H1 (cell line): ENCODE data around the gene ERH. TPM values are rescaled to one million over a fixed set of nuclear protein-coding genes. Genes with fewer than 3 reads are reported as not detected.

Experiments
- CTCF ChIA-PET: fragments of 300-600 bp; sonication (Branson Sonifier 250); formaldehyde crosslinking; loops from one replicate; lab custom pipeline; 2021; ENCODE audit not compliant: partially characterized antibody; lab: Charles Lee
- POLR2A ChIA-PET: fragments of 300-600 bp; sonication (Branson Sonifier 250); formaldehyde crosslinking; loops from one replicate; lab custom pipeline; 2021; ENCODE audit warnings: inconsistent platforms; ENCODE audit not compliant: partially characterized antibody; lab: Charles Lee
- DNase-seq, 2 experiments: peaks; one replicate each; pipeline versions ENCODE4 v3.0.0 to v3.0.0-alpha.2; 2010 to 2022; ENCODE audit warnings: low spot score in 2 of 2, low read depth in 1 of 2, mixed read lengths in 1 of 2
- FAIRE-seq: peaks from 2 replicates; lab custom pipeline; 2011; peaks lifted over from hg19 to GRCh38; lab: Jason Lieb, UNC
- H2AFZ ChIP-seq: 2 replicates; pipeline ENCODE4 v1.8.1; 2012; ENCODE audit warnings: low read length, inconsistent platforms
- H2AK5ac ChIP-seq: 2 replicates; pipeline ENCODE4 v1.6.1; 2013; ENCODE audit warnings: low read depth, low read length
- H2BK120ac ChIP-seq: replicated peaks from 2 replicates; pipeline ENCODE3; 2013; ENCODE audit warnings: low read depth, low read length, inconsistent platforms
- H2BK12ac ChIP-seq: 2 replicates; pipeline ENCODE4 v1.6.1; 2013; ENCODE audit warnings: low read depth, low read length
- H2BK15ac ChIP-seq: 2 replicates; pipeline ENCODE4 v1.6.1; 2013; ENCODE audit warnings: low read length
- H2BK20ac ChIP-seq: 2 replicates; pipeline ENCODE4 v1.6.1; 2013; ENCODE audit warnings: low read length
- H2BK5ac ChIP-seq: 2 replicates; pipeline ENCODE4 v1.6.1; 2013; ENCODE audit warnings: low read depth, low read length
- H3K14ac ChIP-seq: 2 replicates; pipeline ENCODE4 v1.6.1; 2013; ENCODE audit warnings: inconsistent platforms; ENCODE audit not compliant: insufficient read length
- H3K18ac ChIP-seq: 2 replicates; pipeline ENCODE4 v1.6.1; 2013; ENCODE audit warnings: low read length; ENCODE audit errors: extremely low read depth
- H3K23ac ChIP-seq: 2 replicates; pipeline ENCODE4 v1.6.1; 2013; ENCODE audit warnings: inconsistent platforms; ENCODE audit not compliant: insufficient read length
- H3K23me2 ChIP-seq: 2 replicates; pipeline ENCODE4 v1.6.1; 2013; ENCODE audit warnings: low read depth, low read length
- H3K27ac ChIP-seq: 2 replicates; pipeline ENCODE4 v1.6.1; 2011; ENCODE audit warnings: low read depth, low read length, inconsistent platforms
- H3K27me3 ChIP-seq, 4 experiments: replicated peaks in 1 of 4; 1 replicate in 1 of 4; 2 replicates in 3 of 4; pipeline versions ENCODE4 v1.6.1 to v1.8.1; 2011 to 2013; ENCODE audit warnings: low read length in 3 of 4, mild to moderate bottlenecking in 3 of 4, inconsistent platforms in 2 of 4, mixed read lengths in 2 of 4, moderate library complexity in 1 of 4; ENCODE audit not compliant: control insufficient read depth in 3 of 4, insufficient read depth in 3 of 4; ENCODE audit errors: extremely low read depth in 1 of 4
- H3K36me3 ChIP-seq, 4 experiments: 2 replicates each; pipeline versions ENCODE4 v1.6.1 to v1.8.1; 2011 to 2013; ENCODE audit warnings: mild to moderate bottlenecking in 4 of 4, low read length in 3 of 4, moderate library complexity in 2 of 4, control low read depth in 1 of 4, inconsistent platforms in 1 of 4; ENCODE audit not compliant: insufficient read depth in 4 of 4, control insufficient read depth in 2 of 4
- H3K4ac ChIP-seq: replicated peaks from 2 replicates; pipeline ENCODE3; 2013; ENCODE audit warnings: low read length, low read depth, mixed read lengths, inconsistent platforms; ENCODE audit not compliant: insufficient read length
- H3K4me1 ChIP-seq, 4 experiments: replicated peaks in 1 of 4; 1 replicate in 1 of 4; 2 replicates in 3 of 4; pipeline versions ENCODE4 v1.6.1 to v1.8.1; 2011 to 2013; ENCODE audit warnings: low read length in 3 of 4, inconsistent platforms in 2 of 4, mixed read lengths in 1 of 4; ENCODE audit not compliant: insufficient read depth in 4 of 4, control insufficient read depth in 3 of 4
- H3K4me2 ChIP-seq, 2 experiments: 2 replicates each; pipeline versions ENCODE4 v1.6.1 to v1.8.1; 2011 to 2013; ENCODE audit warnings: low read depth in 2 of 2, low read length in 2 of 2, control low read depth in 1 of 2, inconsistent platforms in 1 of 2, mild to moderate bottlenecking in 1 of 2; ENCODE audit not compliant: insufficient read depth in 1 of 2
- H3K4me3 ChIP-seq, 4 experiments: fragments of 200-600, 300-600 bp in 1 of 4; sonication (generic), shearing (Covaris generic), sonication (Bioruptor Twin) in 1 of 4; 2 replicates each; pipeline versions ENCODE4 v1.5.1 to v1.8.1; 2011 to 2016; ENCODE audit warnings: low read length in 4 of 4, low read depth in 3 of 4, control low read depth in 2 of 4, inconsistent platforms in 2 of 4, mild to moderate bottlenecking in 2 of 4, mixed read lengths in 1 of 4, moderate library complexity in 1 of 4; ENCODE audit not compliant: insufficient read depth in 2 of 4; ENCODE audit errors: extremely low read depth in 1 of 4
- H3K56ac ChIP-seq: replicated peaks from 2 replicates; pipeline ENCODE3; 2013; ENCODE audit warnings: low read depth, mild to moderate bottlenecking, mixed read lengths, low read length, inconsistent platforms; ENCODE audit not compliant: insufficient read length
- H3K79me1 ChIP-seq: 2 replicates; pipeline ENCODE4 v1.6.1; 2013; ENCODE audit warnings: low read depth, low read length, control low read depth
- H3K79me2 ChIP-seq, 2 experiments: 2 replicates each; pipeline versions ENCODE4 v1.6.1 to v1.8.1; 2012 to 2013; ENCODE audit warnings: low read length in 2 of 2, mild to moderate bottlenecking in 2 of 2, inconsistent platforms in 1 of 2; ENCODE audit not compliant: insufficient read depth in 2 of 2, control insufficient read depth in 1 of 2
- H3K9ac ChIP-seq, 4 experiments: replicated peaks in 1 of 4; 1 replicate in 1 of 4; 2 replicates in 3 of 4; pipeline versions ENCODE4 v1.6.1 to v1.8.1; 2011 to 2013; ENCODE audit warnings: low read depth in 3 of 4, low read length in 3 of 4, control low read depth in 2 of 4, mild to moderate bottlenecking in 2 of 4, moderate library complexity in 2 of 4, inconsistent platforms in 1 of 4; ENCODE audit errors: extremely low read depth in 1 of 4
- H3K9me3 ChIP-seq, 2 experiments: 2 replicates each; pipeline versions ENCODE4 v1.6.1 to v1.8.1; 2012 to 2013; ENCODE audit warnings: mild to moderate bottlenecking in 2 of 2, moderate library complexity in 2 of 2, control low read depth in 1 of 2, inconsistent platforms in 1 of 2, low read depth in 1 of 2, low read length in 1 of 2, mixed read lengths in 1 of 2; ENCODE audit not compliant: insufficient read depth in 2 of 2
- H4K20me1 ChIP-seq, 2 experiments: replicated peaks in 1 of 2; 2 replicates each; pipeline versions ENCODE3 to v1.8.1; 2011 to 2013; ENCODE audit warnings: inconsistent platforms in 2 of 2, low read length in 2 of 2, mild to moderate bottlenecking in 1 of 2; ENCODE audit not compliant: insufficient read depth in 2 of 2, control insufficient read depth in 1 of 2
- H4K5ac ChIP-seq: 2 replicates; pipeline ENCODE4 v1.6.1; 2013; ENCODE audit warnings: low read length, low read depth, mixed read lengths, inconsistent platforms; ENCODE audit not compliant: insufficient read length
- H4K8ac ChIP-seq: 2 replicates; pipeline ENCODE4 v1.8.0; 2013; ENCODE audit warnings: mild to moderate bottlenecking, moderate library complexity, low read length, inconsistent platforms; ENCODE audit not compliant: insufficient read depth; ENCODE audit errors: extremely low read depth
- H4K91ac ChIP-seq: replicated peaks from 2 replicates; pipeline ENCODE3; 2013; ENCODE audit warnings: low read length, mixed read lengths, inconsistent platforms; ENCODE audit not compliant: insufficient read length
- ATF2 ChIP-seq: IDR thresholded peaks from 2 replicates; pipeline ENCODE4 v1.6.1; 2012; ENCODE audit warnings: low read length, inconsistent platforms
- BCL11A ChIP-seq, 2 experiments: IDR thresholded peaks; one replicate each; pipeline ENCODE4 v1.6.1; 2011; ENCODE audit warnings: low read depth in 2 of 2, low read length in 2 of 2, mild to moderate bottlenecking in 2 of 2
- CHD2 ChIP-seq: IDR thresholded peaks from 2 replicates; pipeline ENCODE4 v1.6.1; 2012; ENCODE audit warnings: low read length, improper control_type of control experiment
- CREB1 ChIP-seq: IDR thresholded peaks from 2 replicates; pipeline ENCODE4 v1.6.1; 2012; ENCODE audit warnings: inconsistent platforms
- EZH2 ChIP-seq: fragments of 200-600 bp; sonication (generic); IDR thresholded peaks from 2 replicates; pipeline ENCODE4 v1.7.1; 2012; ENCODE audit warnings: low read depth, mild to moderate bottlenecking, moderate library complexity, low read length, inconsistent platforms; ENCODE audit not compliant: severe bottlenecking
- JUN ChIP-seq: IDR thresholded peaks from 2 replicates; pipeline ENCODE4 v1.6.1; 2011; ENCODE audit warnings: low read depth, mild to moderate bottlenecking, improper control_type of control experiment, low read length
- MAFK ChIP-seq: IDR thresholded peaks from 2 replicates; pipeline ENCODE4 v1.6.1; 2012; ENCODE audit warnings: low read depth, mild to moderate bottlenecking, improper control_type of control experiment, low read length
- POLR2A ChIP-seq, 2 experiments: IDR thresholded peaks; 1 replicate in 1 of 2; 2 replicates in 1 of 2; pipeline ENCODE4 v1.6.1; 2011; ENCODE audit warnings: low read depth in 2 of 2, low read length in 2 of 2, mild to moderate bottlenecking in 2 of 2; ENCODE audit errors: control extremely low read depth in 1 of 2
- POLR2AphosphoS5 ChIP-seq: IDR thresholded peaks from 2 replicates; pipeline ENCODE4 v1.6.1; 2011; ENCODE audit warnings: low read depth, low read length
- RBBP5 ChIP-seq: IDR thresholded peaks from 2 replicates; pipeline ENCODE4 v1.7.1; 2012; ENCODE audit warnings: low read depth, mild to moderate bottlenecking, inconsistent platforms, low read length, moderate library complexity, borderline replicate concordance
- SIRT6 ChIP-seq: IDR thresholded peaks from one replicate; pipeline ENCODE4 v1.7.1; 2012; ENCODE audit warnings: low read length, inconsistent platforms
- SP4 ChIP-seq: IDR thresholded peaks from 2 replicates; pipeline ENCODE4 v1.6.1; 2012; ENCODE audit warnings: low read length, inconsistent platforms
- TCF12 ChIP-seq: IDR thresholded peaks from 2 replicates; pipeline ENCODE4 v1.6.1; 2011; ENCODE audit warnings: low read depth, mild to moderate bottlenecking, low read length
- WGBS, 2 experiments: shearing (Covaris generic) in 1 of 2; methylation state at CpG; one replicate each; pipeline versions ENCODE4 v1.1.6 to v1.1.7; 2013 to 2015; ENCODE audit warnings: low lambda C conversion rate in 2 of 2, mixed read lengths in 2 of 2, inconsistent platforms in 1 of 2, low coverage in 1 of 2, missing lambda C conversion rate in 1 of 2; ENCODE audit not compliant: insufficient replicate concordance in 2 of 2, insufficient coverage in 1 of 2, insufficient read length in 1 of 2; ENCODE audit errors: extremely low coverage in 1 of 2, missing lambda C conversion rate in 1 of 2; 5-methylcytosine and 5-hydroxymethylcytosine counted together
- polyA plus RNA-seq, 7 experiments: library from polyadenylated mRNA; depleted of rRNA in 3 of 7; stranded (reverse) in 5 of 7; unstranded in 2 of 7; fragments of >200 nt in 5 of 7; fragments of 200-250 nt in 2 of 7; gene quantifications; 1 replicate in 5 of 7; 2 replicates in 1 of 7; 4 replicates in 1 of 7; pipeline versions ENCODE4 v1.2.1 to v1.2.3, GENCODE V29; 2011 to 2013; ENCODE audit warnings: missing spikeins in 2 of 7, mixed read lengths in 2 of 7
- total RNA-seq: library from RNA; stranded (reverse); fragmentation: NEBNext Ultra II Directional; extraction: Animal tissue kit (Norgen Biotek cat#: 25700); gene quantifications from 2 replicates; pipeline ENCODE4 v1.2.1, GENCODE V29; 2021

The ERH gene
- total and polyA plus RNA-seq, 2 of the 8 experiments (the other 6 are each of a cell fraction or from before 2014, with no cell fraction given) = 329 to 454 TPM

GRCh38 chr14:69349091-69349777 is 48.9 kb downstream of the ERH start:
- no peak overlapping the region; the same call in 1 of the 2 replicates for H4K8ac ChIP-seq
- no peak overlapping the region for H2BK20ac ChIP-seq
- H3K27me3 ChIP-seq = no peaks in the 10 kb centered on the region
- no peak overlapping the region for H4K91ac ChIP-seq
- peaks cover 0 to 6% (median 2%) of the 10 kb centered on the region in 4 experiments; a peak in 5 of 7 replicates for H3K4me1 ChIP-seq
- no peak overlapping the region for H3K4me2 ChIP-seq
- no peaks in the 10 kb centered on the region for H3K36me3 ChIP-seq
- no peak overlapping the region for H3K4ac ChIP-seq
- FAIRE-seq (no peak), DNase-seq (no peak)
- H3K79me2 ChIP-seq = no peaks in the 10 kb centered on the region
- no peak overlapping the region for H3K27ac ChIP-seq
- H3K23me2 ChIP-seq = no peaks in the 10 kb centered on the region
- H3K4me3 ChIP-seq = no peak overlapping the region
- H2AK5ac ChIP-seq = no peak overlapping the region
- H2AFZ ChIP-seq = no peak overlapping the region
- no peaks in the 10 kb centered on the region for H3K9me3 ChIP-seq
- POLR2A ChIA-PET = no interaction called here
- H3K23ac ChIP-seq = no peak overlapping the region
- no peak overlapping the region for H4K5ac ChIP-seq
- no peak overlapping the region for H2BK5ac ChIP-seq
- no peak overlapping the region for H2BK120ac ChIP-seq
- CTCF ChIA-PET = interaction anchor here (0.9 to 10.1 kb wide), 10 partner anchors 8 to 106 kb away, joined by 3 to 140 read pairs (median 18); no protein-coding TSS in a partner anchor
- H2BK12ac ChIP-seq = no peak overlapping the region
- H3K14ac ChIP-seq = no peak overlapping the region
- WGBS, 2 experiments = 81% methylated on average over 10 of the region's 11 CpGs; no CpG with 5 or more reads in 1 of the 2 experiments
- H3K56ac ChIP-seq = no peak overlapping the region
- H2BK15ac ChIP-seq = no peak overlapping the region
- no peak overlapping the region for H3K9ac ChIP-seq
- peaks cover 0 to 2% of the 10 kb centered on the region in 2 experiments for H4K20me1 ChIP-seq
- H3K18ac ChIP-seq = no peak overlapping the region
- H3K79me1 ChIP-seq = no peaks in the 10 kb centered on the region; the same call in 1 of the 2 replicates
- TF ChIP-seq POLR2AphosphoS5 = no peak
- TF ChIP-seq RBBP5 = no peak
- TF ChIP-seq CHD2 = no peak
- TF ChIP-seq SIRT6 = no peak
- TF ChIP-seq CREB1 = no peak
- no peak for TF ChIP-seq JUN
- no peak for TF ChIP-seq ATF2
- TF ChIP-seq BCL11A (IDR thresholded peaks at IDR 0.05; ENCODE audit: low read depth in 2 of 2, low read length in 2 of 2) = no peak
- no peak for TF ChIP-seq EZH2
- TF ChIP-seq TCF12 = no peak
- no peak for TF ChIP-seq MAFK
- no peak for TF ChIP-seq SP4
- no peak for TF ChIP-seq POLR2A (IDR thresholded peaks at IDR 0.05; ENCODE audit: control extremely low read depth in 1 of 2, low read depth in 2 of 2, low read length in 2 of 2)
